OCI-LY3 (cell line): ENCODE measurements around the gene IRF6.

Source experiments
- EZH2phosphoT487 ChIP-seq: fragments of 200-600 bp; shearing (Covaris generic); IDR thresholded peaks from 2 replicates; pipeline ENCODE4 v1.6.1; 2018; ENCODE audit warnings: antibody characterized with exemption, mixed run types, low read depth
- TF ChIP-seq, protein P1 (sequence below): fragments of 200-600, 300-600 bp; sonication (generic); IDR thresholded peaks from 2 replicates; pipeline ENCODE4 v1.5.1; 2014; ENCODE audit warnings: antibody characterized with exemption, low read length, low read depth

DNA sequence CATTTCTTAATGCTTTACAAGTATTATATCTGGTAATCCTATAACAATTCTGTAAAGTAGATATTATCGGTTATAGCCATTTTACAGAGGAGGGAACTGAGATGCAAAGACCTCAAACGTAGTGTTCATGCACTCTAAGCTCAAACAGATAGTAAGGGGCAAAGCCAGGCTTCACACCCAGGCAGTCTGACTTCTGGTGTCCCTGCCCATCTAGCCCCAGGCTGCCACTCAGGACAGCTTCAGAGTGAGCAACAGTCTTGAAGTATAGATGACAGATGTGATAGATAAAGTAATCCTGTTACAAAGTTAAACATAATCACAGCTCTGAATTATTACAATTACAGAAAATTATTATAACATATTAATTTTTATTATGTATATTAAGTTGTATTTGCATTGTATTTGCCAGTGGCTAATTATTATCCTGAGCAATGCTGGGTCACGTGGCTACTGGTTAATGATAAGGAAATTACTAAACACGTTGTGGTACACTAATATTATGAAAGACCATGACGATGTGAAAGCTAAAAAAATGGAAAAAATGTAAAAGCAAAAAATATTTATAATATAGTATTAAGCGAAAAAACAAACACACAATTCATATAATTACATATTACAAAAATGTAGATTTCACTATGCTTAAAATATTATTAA is 56.1 kb downstream of the IRF6 start:
- TF ChIP-seq, protein P1, sequence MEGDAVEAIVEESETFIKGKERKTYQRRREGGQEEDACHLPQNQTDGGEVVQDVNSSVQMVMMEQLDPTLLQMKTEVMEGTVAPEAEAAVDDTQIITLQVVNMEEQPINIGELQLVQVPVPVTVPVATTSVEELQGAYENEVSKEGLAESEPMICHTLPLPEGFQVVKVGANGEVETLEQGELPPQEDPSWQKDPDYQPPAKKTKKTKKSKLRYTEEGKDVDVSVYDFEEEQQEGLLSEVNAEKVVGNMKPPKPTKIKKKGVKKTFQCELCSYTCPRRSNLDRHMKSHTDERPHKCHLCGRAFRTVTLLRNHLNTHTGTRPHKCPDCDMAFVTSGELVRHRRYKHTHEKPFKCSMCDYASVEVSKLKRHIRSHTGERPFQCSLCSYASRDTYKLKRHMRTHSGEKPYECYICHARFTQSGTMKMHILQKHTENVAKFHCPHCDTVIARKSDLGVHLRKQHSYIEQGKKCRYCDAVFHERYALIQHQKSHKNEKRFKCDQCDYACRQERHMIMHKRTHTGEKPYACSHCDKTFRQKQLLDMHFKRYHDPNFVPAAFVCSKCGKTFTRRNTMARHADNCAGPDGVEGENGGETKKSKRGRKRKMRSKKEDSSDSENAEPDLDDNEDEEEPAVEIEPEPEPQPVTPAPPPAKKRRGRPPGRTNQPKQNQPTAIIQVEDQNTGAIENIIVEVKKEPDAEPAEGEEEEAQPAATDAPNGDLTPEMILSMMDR: no peak
- no peak for TF ChIP-seq EZH2phosphoT487
